Measurements from ENCODE around the gene FAM110A.
"Not testable (repeated sequence)": the region's sequence is repeated elsewhere in the genome, so short reads cannot be mapped to it uniquely, and the experiment has no call there.

Gene FAM110A

DNA sequence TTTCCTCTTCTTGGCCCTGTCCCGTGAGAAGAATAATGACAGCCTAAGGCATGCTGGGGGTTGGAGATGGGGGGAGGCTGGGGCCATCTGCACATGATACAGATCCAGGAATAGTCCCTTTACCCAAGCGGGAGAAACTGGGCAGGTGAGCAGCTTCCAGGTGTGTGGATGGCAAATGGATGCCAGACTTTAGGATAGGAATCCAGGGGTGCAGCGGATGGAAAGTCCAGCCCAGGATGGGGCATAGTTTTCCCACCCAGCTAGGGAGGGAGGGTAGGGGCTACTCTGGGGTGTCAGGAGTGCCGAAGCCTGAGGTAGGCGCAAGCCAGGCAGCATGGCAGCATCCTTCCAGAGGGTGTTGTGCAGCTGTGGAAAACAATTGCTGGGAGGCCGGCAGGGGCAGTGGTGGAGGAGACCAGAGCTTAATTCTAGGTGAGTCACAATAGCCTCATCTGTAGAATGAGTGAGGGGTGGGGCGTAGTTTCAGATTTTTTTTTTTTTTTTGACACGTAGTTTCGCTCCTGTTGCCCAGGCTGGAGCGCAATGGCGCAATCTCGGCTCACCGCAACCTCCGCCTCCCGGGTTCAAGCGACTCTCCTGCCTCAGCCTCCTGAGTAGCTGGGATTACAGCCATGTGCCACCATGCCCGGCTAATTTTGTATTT, 15.4 kb upstream of the FAM110A start:
- H3K9me3 Mint-ChIP-seq: no peaks in the 10 kb centered on the region
- H3K36me3 Mint-ChIP-seq (ENCODE audit: low read depth): no peaks in the 10 kb centered on the region
- no peak overlapping the region for H3K4me3 Mint-ChIP-seq
- peaks cover 5% of the 10 kb centered on the region for H3K27me3 Mint-ChIP-seq
- no peak for DNase-seq
- peaks cover 4% of the 10 kb centered on the region for H3K4me1 Mint-ChIP-seq
- no peak for ATAC-seq
- no peak overlapping the region for H3K27ac Mint-ChIP-seq

DNA sequence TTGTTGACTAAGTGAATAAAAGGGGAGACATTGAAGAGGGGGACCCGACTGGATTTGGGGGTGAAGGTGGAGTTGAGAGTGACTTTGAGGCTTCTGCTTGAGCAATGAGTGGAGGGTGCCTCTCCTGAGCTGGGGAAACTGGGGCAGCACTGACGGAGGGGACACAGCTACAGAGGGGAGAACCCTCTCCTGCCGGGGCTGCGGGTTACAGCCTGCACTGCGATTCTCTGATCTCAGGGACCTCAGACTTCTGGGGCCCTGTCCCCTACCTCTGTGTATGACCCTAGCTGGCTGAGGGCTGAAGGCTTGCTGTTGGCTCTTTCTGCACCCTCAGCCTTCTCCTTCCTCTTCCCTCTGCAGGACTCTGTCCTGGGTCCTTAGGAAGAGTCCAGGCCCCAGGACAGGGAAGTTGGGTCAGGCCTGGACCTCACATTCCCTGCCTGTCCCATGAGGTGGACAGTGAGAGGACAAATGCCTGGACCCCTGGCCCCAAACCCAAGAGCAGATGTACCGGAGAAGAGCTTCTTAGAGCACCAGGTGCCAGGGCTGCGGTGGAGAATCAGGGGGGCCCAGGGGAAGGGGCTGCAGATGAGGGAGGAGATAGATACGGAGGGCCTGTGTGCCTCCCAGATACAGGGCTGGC, 13.7 kb upstream of the FAM110A start:
- no peak for ATAC-seq
- no peak overlapping the region for H3K27ac Mint-ChIP-seq
- DNase-seq: no peak
- H3K4me3 Mint-ChIP-seq: no peak overlapping the region
- H3K9me3 Mint-ChIP-seq: no peaks in the 10 kb centered on the region
- no peaks in the 10 kb centered on the region for H3K36me3 Mint-ChIP-seq (ENCODE audit: low read depth)
- peaks cover 5% of the 10 kb centered on the region for H3K27me3 Mint-ChIP-seq
- H3K4me1 Mint-ChIP-seq: peaks cover 10% of the 10 kb centered on the region

DNA sequence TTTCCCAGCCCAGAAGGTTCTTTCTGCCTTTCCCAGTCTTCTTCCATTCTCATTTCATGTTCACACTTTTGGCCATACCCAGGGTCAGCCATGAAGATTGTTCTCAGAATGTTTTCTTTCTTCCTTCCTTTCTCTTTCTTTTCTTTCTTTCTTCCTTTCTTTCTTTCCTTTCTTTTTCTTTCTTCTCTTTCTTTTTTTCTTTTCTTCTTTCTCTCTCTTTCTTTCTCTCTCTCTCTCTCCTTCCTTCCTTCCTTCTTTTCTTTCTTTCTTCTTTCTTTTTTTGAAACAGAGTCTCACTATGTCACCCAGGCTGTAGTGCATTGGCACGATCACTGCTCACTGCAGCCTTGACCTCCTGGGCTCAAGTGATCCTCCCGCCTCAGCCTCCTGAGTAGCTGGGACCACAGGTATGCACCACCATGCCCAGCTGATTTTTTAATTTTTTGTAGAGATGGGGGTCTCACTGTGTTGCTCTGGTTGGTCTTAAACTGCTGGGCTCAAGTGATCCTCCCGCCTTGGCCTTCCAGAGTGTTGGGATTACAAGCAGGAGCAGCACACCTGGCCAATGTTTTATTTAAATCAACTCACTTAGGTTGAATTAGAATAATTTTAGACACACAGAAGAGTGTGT, 13.1 kb upstream of the FAM110A start:
- ATAC-seq: no peak
- Mint-ChIP-seq H3K36me3 (ENCODE audit: low read depth) (no peaks in the 10 kb centered on the region), H3K27me3 (peaks cover 5% of the 10 kb centered on the region), H3K27ac (no peak overlapping the region), H3K9me3 (no peaks in the 10 kb centered on the region), H3K4me3 (no peak overlapping the region), H3K4me1 (peaks cover 11% of the 10 kb centered on the region)
- DNase-seq: no peak

- no peak overlapping the region for H3K27ac Mint-ChIP-seq
- H3K27me3 Mint-ChIP-seq: peaks cover under 1% of the 10 kb centered on the region
- peaks cover 17% of the 10 kb centered on the region for H3K4me1 Mint-ChIP-seq
Observed at GRCh38 chr20:821046-821730, 12.3 kb upstream of the FAM110A start.

DNA sequence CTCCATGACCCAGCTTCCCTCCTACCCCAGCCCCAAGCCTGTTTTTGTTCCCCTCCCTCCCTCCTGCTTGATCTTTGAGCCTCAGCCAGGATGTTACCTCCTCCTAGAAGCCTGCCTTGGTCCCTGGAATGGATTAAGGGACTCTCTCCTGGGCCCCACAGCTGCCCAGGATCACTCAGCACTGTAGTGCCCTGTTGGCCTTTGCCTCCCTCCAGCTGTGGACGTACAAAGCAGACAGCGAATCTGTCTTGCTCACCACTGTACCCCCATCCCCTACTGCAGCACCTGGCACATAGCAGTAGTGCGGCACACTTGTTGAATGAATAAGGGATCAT, 11.8 kb upstream of the FAM110A start:
- Mint-ChIP-seq H3K27me3 (no peaks in the 10 kb centered on the region), H3K4me3 (no peak overlapping the region), H3K9me3 (no peaks in the 10 kb centered on the region), H3K4me1 (peaks cover 17% of the 10 kb centered on the region), H3K36me3 (ENCODE audit: low read depth) (no peaks in the 10 kb centered on the region), H3K27ac (no peak overlapping the region)
- no peak for ATAC-seq
- no peak for DNase-seq

More at GRCh38 chr20:821046-821730, 12.3 kb upstream of the FAM110A start:
- Mint-ChIP-seq H3K36me3 (ENCODE audit: low read depth) (no peaks in the 10 kb centered on the region), H3K9me3 (no peaks in the 10 kb centered on the region), H3K4me3 (no peak overlapping the region)
- ATAC-seq (no peak), DNase-seq (no peak)

DNA sequence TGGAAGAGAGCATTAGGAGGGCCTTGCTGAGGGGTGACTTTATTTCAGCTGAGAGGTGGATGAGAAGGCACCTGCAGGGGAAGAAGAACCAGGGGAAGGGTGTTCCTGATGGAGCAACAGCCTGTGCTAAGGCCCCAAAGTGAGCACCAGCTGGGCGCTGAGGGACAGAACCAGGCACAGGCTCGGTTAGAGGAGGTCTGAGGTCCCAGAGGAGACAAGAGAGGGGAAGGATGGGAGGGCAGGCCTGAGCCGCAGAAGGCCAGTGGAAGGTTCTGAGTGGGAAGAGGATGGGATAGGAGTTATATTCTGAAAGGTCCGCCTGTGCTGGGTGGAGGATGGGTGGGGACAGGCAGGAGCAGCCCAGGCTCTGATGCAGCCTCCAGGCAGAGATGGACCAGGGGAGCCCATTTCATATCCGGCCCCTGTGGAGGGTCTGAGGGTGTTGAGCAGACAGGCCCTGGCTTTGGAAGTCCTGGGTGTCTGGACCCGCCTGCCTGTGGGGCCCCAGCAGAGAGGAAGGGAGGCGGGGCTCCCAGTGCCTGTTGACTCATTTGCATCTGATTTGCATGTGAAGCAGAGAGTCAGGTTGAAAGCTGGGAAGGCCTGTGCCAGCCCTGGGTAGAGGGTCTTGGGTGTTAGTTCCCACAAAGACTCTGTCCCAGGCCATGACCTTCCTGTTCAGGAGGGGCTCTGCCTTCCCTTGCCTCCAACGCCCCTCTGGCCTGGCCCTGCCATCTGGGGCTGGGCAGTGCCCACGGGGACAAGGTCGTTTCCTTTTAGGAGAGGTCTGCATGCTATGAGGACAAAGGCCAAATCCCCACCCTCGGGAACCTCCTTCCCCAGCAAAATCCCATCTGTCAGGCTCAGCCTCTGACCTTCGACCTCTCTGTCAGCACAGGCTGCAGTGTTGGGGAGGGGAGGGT, 10.6 kb upstream of the FAM110A start:
- H3K9me3 Mint-ChIP-seq: no peaks in the 10 kb centered on the region
- no peak overlapping the region for H3K4me3 Mint-ChIP-seq
- H3K36me3 Mint-ChIP-seq (ENCODE audit: low read depth): no peaks in the 10 kb centered on the region
- H3K27me3 Mint-ChIP-seq: no peaks in the 10 kb centered on the region
- ATAC-seq: no peak
- no peak for DNase-seq
- H3K4me1 Mint-ChIP-seq: peaks cover 17% of the 10 kb centered on the region
- H3K27ac Mint-ChIP-seq: no peak overlapping the region

DNA sequence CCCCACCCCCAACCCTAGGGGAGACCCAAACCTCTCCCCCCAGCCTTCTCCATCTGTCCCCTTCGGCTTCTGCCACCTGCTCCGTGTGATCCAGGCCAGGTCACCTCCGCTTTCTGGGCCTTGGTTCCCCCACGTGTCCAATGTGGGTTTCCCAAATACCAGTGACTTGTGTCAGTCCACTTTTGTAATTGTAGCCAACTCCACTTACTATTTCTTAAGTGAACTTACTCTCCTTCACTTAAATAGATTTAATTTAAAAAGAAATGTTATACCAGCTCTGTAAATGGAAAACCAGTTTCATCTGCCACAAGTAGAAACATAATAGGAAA, 10.0 kb upstream of the FAM110A start:
- H3K27me3 Mint-ChIP-seq: no peaks in the 10 kb centered on the region
- H3K4me1 Mint-ChIP-seq: peaks cover 17% of the 10 kb centered on the region
- DNase-seq (no peak), ATAC-seq (no peak)
- H3K9me3 Mint-ChIP-seq: no peaks in the 10 kb centered on the region
- H3K36me3 Mint-ChIP-seq (ENCODE audit: low read depth): no peaks in the 10 kb centered on the region
- H3K4me3 Mint-ChIP-seq: no peak overlapping the region
- H3K27ac Mint-ChIP-seq: no peak overlapping the region

GRCh38 chr20:824490-824889, 9.0 kb upstream of the FAM110A start:
- no peaks in the 10 kb centered on the region for H3K9me3 Mint-ChIP-seq
- DNase-seq (no peak), ATAC-seq (no peak)
- no peaks in the 10 kb centered on the region for H3K36me3 Mint-ChIP-seq (ENCODE audit: low read depth)
- H3K4me3 Mint-ChIP-seq: no peak overlapping the region
- H3K27me3 Mint-ChIP-seq: no peaks in the 10 kb centered on the region
- H3K4me1 Mint-ChIP-seq: peaks cover 17% of the 10 kb centered on the region
- no peak overlapping the region for H3K27ac Mint-ChIP-seq

DNA sequence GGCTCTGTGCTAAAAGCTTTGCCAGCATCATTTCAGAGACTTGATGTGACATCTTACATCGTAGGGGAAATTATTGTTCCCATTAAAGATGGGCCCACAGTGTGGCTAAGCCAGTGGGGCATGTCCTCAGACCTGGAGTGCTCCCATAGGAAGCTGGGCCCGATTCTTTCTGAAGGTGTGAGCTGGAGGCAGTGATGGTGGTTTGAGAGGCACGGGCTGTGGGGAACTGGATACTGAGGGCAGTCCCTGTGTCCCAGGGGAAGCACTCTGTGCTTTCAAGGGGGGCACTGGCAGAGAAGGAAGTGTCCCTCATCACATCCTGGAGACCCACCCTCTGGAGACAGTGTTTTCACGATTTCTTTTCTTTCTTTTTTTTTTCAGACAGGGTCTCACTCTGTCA, 8.6 kb upstream of the FAM110A start:
- no peak for ATAC-seq
- Mint-ChIP-seq H3K4me3 (no peak overlapping the region), H3K9me3 (no peaks in the 10 kb centered on the region)

DNA sequence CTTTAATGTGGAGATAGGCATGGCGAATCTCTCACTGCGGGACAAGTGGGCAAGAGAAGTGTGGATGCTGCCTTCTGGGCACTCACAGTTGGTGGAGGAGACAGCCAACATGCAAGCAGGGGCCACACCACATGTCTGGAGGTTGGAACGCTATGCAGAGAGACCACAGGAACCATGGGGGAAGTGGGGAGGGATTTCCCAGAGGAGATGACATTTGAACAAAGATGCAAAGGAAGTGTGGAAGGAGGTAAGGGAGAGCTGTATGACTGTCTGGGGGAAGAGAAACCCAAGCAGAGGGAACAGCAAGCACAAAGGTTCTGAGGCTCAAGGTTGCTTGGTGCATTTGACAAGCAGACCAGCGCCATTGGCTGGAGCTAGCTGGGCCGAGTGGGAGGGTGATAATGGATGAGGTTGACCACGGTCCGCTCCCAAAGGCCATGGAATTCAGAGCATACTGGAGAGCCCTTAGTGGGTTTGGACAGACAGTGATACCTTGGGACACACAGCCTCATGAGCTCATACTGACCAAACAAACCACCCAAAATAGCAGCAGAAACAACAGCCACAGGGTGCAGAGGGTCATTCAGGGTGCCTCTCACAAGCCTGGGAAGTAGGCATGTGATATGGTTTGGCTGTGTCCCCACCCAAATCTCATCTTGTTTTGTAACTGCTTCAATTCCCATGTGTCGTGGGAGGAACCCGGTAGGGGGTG, 7.6 kb upstream of the FAM110A start:
- Mint-ChIP-seq H3K36me3 (ENCODE audit: low read depth) (no peaks in the 10 kb centered on the region), H3K27me3 (no peaks in the 10 kb centered on the region), H3K4me3 (no peak overlapping the region), H3K9me3 (no peaks in the 10 kb centered on the region), H3K4me1 (peaks cover 15% of the 10 kb centered on the region), H3K27ac (no peak overlapping the region)
- DNase-seq (no peak), ATAC-seq (peak; percentile 24)

More for the DNA sequence above, 8.6 kb upstream of the FAM110A start:
- Mint-ChIP-seq H3K27me3 (no peaks in the 10 kb centered on the region), H3K27ac (no peak overlapping the region), H3K36me3 (ENCODE audit: low read depth) (no peaks in the 10 kb centered on the region), H3K4me1 (peaks cover 17% of the 10 kb centered on the region)
- DNase-seq: no peak

DNA sequence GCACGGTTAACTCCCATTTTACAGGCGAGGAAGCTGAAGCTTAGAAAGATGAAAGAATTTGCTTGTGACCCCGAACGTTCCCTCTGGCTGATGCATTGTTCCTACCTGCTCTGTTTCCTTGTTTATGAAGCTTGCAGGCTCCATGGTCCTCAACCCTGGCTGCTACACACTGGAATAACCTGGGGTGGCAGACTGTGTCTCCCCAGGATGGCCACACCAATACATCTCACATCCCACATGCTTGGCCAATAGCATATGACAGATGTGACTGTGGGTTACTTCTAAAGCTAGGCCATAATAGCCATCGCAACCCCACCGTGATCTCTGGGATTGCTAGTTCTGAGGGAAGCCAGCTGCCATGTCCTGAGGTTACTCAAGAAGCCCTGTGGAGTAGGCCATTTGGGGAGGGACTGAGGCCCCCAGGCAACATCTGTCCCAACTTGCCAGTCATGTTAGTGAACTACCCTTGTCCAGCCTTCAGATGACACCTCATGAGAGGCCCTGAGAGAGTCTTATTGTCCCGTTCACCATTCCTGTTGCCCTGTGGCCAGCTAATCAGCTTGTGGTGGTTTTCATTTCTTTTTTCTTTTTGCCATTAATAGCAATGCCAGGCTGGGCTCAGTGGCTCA, 6.7 kb upstream of the FAM110A start:
- Mint-ChIP-seq H3K36me3 (ENCODE audit: low read depth) (no peaks in the 10 kb centered on the region), H3K27ac (no peak overlapping the region)
- ATAC-seq: no peak

DNA sequence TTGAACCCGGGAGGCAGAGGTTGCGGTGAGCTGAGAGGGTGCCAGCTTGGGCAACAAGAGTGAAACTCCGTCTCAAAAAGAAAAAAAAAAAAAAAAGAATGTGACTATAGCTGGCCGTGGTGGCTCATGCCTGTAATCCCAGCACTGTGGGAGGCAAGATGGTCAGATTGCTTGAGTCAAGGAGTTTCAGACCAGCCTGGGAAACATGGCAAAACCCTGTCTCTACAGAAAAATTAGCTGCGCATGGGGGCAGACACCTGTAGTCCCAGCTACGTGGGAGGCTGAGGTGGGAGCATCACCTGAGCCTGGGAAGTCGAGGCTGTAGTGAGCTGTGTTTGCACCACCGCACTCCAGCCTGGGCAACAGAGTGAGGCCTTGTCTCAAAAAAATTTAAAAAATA, 5.5 kb upstream of the FAM110A start:
- H3K9me3 Mint-ChIP-seq; H3K36me3 Mint-ChIP-seq (ENCODE audit: low read depth); H3K4me3 Mint-ChIP-seq; H3K27ac Mint-ChIP-seq; H3K27me3 Mint-ChIP-seq; DNase-seq; ATAC-seq: not testable (repeated sequence)
- peaks cover 15% of the 10 kb centered on the region for H3K4me1 Mint-ChIP-seq

More for the DNA sequence above, 6.7 kb upstream of the FAM110A start:
- H3K4me3 Mint-ChIP-seq: no peak overlapping the region
- H3K4me1 Mint-ChIP-seq: peaks cover 15% of the 10 kb centered on the region
- H3K9me3 Mint-ChIP-seq: no peaks in the 10 kb centered on the region
- no peak for DNase-seq
- H3K27me3 Mint-ChIP-seq: no peaks in the 10 kb centered on the region

DNA sequence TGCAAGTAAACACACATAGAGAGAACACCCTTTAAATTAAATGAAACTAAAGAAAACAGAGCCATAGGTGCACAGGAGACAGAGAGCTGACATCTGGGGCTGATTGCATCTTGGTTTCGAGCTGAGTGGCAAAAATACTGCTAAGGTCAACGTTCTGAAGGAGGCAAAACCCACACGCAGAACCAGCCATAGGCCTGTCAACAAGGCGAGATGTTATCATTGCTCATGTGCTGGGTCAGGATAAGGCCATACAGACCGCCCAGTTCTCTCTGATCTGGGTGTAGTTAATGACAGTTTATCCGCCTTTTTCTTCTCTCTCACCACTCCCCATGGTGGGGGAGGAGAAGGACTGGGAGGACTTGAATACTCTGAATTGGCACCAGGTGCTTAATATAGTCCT, 4.5 kb upstream of the FAM110A start:
- Mint-ChIP-seq H3K27ac (no peak overlapping the region), H3K36me3 (ENCODE audit: low read depth) (no peaks in the 10 kb centered on the region), H3K4me1 (peaks cover 14% of the 10 kb centered on the region), H3K27me3 (no peaks in the 10 kb centered on the region), H3K9me3 (no peaks in the 10 kb centered on the region), H3K4me3 (no peak overlapping the region)
- ATAC-seq: no peak
- no peak for DNase-seq
